HG03558 (cell line): ENCODE measurements around the gene TKFC.
"Not testable (repeated sequence)": the region's sequence is repeated elsewhere in the genome, so short reads cannot be mapped to it uniquely, and the experiment has no call there.

Source experiments
- ATAC-seq: cut with Tn5 transposase; IDR thresholded peaks from one replicate; pipeline ENCODE4 v1.9.1; 2021; ENCODE audit warnings: moderate number of reproducible peaks; ENCODE audit not compliant: unreplicated experiment; ENCODE audit errors: extremely low read depth

Gene TKFC

DNA sequence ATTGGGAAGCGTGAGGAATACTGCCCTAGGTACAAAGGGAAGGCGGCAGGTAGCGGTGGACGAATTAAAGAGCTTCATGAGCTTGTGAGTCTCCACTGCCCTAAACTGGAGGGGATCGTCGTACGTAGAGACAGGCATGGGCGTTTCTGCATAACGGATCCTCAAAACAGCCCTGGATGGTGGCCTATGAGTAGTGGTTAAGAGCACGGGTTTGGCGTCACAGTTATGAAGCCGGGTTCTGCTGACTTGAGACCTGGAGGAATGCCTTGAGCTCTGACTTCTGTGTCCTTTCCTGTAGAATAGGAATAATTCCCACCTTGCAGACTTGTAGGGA lies 29.5 kb downstream of the TKFC start:
- ATAC-seq, result no peak

GRCh38 chr11:61364012-61364675 lies 31.1 kb downstream of the TKFC start:
- ATAC-seq, result no peak

DNA sequence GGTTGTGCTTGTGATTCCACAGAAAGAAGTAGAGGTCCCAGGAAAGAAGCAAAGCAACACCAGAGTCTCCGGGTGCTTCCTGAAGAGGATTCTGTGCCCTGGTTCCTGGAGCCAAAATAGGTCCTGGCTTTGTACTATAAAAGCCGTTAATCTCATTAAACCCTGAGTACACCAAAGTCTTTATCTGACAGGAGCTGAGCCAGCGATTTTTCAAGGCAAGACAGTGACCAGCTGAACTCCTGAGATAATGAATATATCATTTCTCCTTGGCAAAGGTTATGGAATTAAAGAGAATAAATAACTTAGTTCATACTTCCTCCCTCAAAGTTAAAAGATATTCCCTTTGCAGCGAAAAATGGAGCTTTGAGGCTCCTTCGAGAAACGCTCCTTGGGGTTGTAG lies 34.4 kb downstream of the TKFC start:
- no peak for ATAC-seq

- no peak for ATAC-seq
These were observed 35.6 kb downstream of the TKFC start for GRCh38 chr11:61368646-61369045.

- no peak for ATAC-seq
These were observed 36.6 kb downstream of the TKFC start for GRCh38 chr11:61369372-61370348.

DNA sequence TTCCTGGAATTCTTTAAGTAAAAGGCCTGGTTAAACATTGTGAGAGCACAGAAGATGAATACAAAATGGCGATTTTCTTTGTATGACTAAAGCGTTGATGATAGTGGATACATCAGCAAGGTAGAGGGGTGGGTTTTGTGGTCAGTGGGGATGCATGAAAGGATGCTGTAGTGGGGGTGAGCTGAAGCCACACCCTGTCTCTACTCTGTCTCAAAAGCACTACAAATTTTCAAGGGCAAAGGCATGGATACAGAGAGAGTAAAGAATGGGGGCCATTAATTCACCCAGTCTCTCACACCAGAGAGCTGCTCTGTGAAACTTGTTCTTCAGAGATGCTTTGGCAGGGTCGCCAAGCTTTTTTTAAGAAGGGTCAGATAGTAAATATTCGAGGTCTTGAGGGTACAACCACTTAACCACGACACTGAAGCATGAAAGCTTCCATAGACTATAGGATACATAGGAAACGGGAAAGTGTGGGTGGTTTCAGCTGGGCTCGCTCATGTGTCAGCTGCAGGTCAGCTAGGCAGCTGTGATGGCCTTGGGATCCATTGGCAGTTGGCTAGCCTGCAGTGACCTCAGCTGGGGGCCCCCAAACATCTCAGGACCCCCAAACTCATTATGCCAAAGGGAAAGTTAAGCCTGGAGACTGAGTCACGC lies 37.4 kb downstream of the TKFC start:
- no peak for ATAC-seq

DNA sequence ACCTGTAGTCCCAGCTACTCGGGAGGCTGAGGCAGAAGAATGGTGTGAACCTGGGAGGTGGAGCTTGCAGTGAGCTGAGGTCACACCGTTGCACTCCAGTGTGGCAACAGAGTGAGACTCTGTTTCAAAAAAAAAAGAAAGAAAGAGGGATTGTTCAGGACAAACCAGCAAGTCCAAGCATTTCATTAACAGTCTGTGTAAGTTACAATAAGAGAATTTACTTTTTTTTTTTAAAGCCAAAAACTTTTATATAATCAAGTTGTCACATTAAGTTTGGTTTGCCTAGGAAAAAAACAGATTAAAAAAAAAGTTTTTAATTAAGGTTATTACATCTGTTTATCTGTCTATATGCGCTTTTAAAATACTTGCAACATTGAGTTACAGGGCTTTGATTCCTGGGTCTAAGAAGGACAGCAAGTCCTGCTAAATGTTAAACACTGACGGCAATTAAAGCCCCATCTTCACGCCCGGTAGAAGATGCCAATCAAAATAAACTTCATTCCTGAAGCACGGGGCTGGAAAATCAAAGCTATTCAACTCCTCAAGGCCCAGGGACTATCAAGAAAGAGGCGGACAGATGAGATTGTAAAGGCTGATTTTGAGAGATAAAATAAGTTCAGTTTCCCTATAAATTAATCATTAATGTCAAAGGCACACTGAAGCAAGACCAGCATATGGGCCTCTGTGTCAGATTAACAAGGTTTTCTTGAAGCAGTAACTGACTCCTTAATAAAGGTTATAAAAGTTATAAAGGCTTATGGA lies 39.8 kb downstream of the TKFC start:
- ATAC-seq, result no peak

DNA sequence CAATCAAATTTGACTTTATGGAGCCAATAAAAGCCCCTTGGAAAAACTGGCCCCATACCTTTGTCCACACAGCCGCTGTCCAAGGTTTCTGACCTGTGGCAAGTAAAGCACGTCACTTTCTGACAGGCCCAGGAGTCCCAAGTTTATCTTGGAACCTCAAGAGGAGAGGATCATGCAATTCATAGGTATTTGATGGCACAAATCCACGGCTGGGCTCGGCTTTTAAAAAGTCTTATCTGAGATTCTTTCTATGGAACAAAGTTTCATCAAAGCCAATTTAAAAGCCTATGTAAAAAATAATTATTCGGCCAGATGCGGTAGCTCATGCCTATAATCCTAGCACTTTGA lies 42.7 kb downstream of the TKFC start:
- no peak for ATAC-seq

- no peak for ATAC-seq
These were observed 44.6 kb downstream of the TKFC start for GRCh38 chr11:61377461-61378160.

DNA sequence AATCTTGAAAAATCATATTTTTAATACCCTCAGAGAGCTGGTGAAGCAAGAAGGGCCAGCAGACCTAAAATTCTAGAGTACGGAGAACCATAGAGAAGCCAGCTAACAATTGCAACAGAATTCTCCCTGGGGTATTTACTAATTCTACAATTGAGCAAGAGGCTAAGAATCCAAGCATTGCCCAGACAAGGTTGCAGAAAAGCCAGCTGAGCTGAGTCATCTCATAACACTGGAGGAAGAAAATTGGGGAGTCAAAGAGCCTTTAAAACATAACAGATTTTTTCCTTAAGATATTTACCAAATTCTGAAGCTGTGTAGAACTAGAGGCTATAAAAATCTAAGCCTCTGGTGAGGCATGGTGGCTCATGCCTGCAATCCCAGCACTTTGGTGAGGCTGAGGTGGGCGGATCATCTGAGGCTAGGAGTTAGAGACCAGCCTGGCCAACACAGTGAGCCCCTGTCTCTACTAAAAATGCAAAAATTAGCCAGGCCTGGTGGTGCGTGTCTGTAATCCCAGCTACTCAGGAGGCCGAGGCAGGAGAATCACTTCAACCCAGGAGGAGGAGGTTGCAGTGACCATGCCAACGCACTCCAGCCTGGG lies 45.8 kb downstream of the TKFC start:
- ATAC-seq, result no peak

GRCh38 chr11:61380884-61381283 lies 47.9 kb downstream of the TKFC start:
- ATAC-seq, result no peak

GRCh38 chr11:61383859-61384258 lies 50.8 kb downstream of the TKFC start:
- not testable (repeated sequence) for ATAC-seq

GRCh38 chr11:61384271-61385242 lies 51.5 kb downstream of the TKFC start:
- ATAC-seq, result no peak

- ATAC-seq, result no peak
These were observed 57.1 kb downstream of the TKFC start for GRCh38 chr11:61390161-61390560.

- no peak for ATAC-seq
These were observed 60.1 kb downstream of the TKFC start for GRCh38 chr11:61392981-61393595.
